ENCODE measurements around the gene GAB2. TPM values are rescaled to one million over a fixed set of nuclear protein-coding genes. Genes with fewer than 3 reads are reported as not detected.

The GAB2 gene
- total RNA-seq, 1 donor: 8.2 TPM

GRCh38 chr11:78199653-78200015, 218.0 kb downstream of the GAB2 start:
- no peak for TF ChIP-seq CTCF (IDR thresholded peaks at IDR 0.05; ENCODE audit: insufficient read depth, low read depth, low read length)
- H3K4me3 ChIP-seq (ENCODE audit: low read depth, low read length): no peak overlapping the region
- no peak for DNase-seq (ENCODE audit: low read depth)

- no peak overlapping the region for H3K4me3 ChIP-seq (ENCODE audit: low read depth, low read length)
- DNase-seq (ENCODE audit: low read depth): no peak
- TF ChIP-seq CTCF (IDR thresholded peaks at IDR 0.05; ENCODE audit: insufficient read depth, low read depth, low read length): no peak
These were observed 218.5 kb downstream of the GAB2 start for GRCh38 chr11:78199015-78199652.

- no peak overlapping the region for H3K4me3 ChIP-seq (ENCODE audit: low read depth, low read length)
- TF ChIP-seq CTCF (IDR thresholded peaks at IDR 0.05; ENCODE audit: insufficient read depth, low read depth, low read length): no peak
- DNase-seq (ENCODE audit: low read depth): no peak
These were observed 219.8 kb downstream of the GAB2 start for GRCh38 chr11:78197816-78198215.

GRCh38 chr11:78196661-78197091, 220.9 kb downstream of the GAB2 start:
- H3K4me3 ChIP-seq (ENCODE audit: low read depth, low read length): no peak overlapping the region
- DNase-seq (ENCODE audit: low read depth): no peak
- no peak for TF ChIP-seq CTCF (IDR thresholded peaks at IDR 0.05; ENCODE audit: insufficient read depth, low read depth, low read length)

GRCh38 chr11:78195917-78196560, 221.6 kb downstream of the GAB2 start:
- TF ChIP-seq CTCF (IDR thresholded peaks at IDR 0.05; ENCODE audit: insufficient read depth, low read depth, low read length): no peak
- no peak overlapping the region for H3K4me3 ChIP-seq (ENCODE audit: low read depth, low read length)
- no peak for DNase-seq (ENCODE audit: low read depth)

GRCh38 chr11:78194490-78194889, 223.1 kb downstream of the GAB2 start:
- TF ChIP-seq CTCF (IDR thresholded peaks at IDR 0.05; ENCODE audit: insufficient read depth, low read depth, low read length): no peak
- no peak for DNase-seq (ENCODE audit: low read depth)
- no peak overlapping the region for H3K4me3 ChIP-seq (ENCODE audit: low read depth, low read length)

All from fibroblast of villous mesenchyme (primary cell).